ENCODE data around the gene ATXN10.

ATXN10 gene

GRCh38 chr22:45880091-45880715, 208.6 kb downstream of the ATXN10 start:
- no peak for DNase-seq

- DNase-seq: no peak
Observed at GRCh38 chr22:45880716-45881523, 209.3 kb downstream of the ATXN10 start.

GRCh38 chr22:45881524-45881875, 209.9 kb downstream of the ATXN10 start:
- DNase-seq: no peak

DNA sequence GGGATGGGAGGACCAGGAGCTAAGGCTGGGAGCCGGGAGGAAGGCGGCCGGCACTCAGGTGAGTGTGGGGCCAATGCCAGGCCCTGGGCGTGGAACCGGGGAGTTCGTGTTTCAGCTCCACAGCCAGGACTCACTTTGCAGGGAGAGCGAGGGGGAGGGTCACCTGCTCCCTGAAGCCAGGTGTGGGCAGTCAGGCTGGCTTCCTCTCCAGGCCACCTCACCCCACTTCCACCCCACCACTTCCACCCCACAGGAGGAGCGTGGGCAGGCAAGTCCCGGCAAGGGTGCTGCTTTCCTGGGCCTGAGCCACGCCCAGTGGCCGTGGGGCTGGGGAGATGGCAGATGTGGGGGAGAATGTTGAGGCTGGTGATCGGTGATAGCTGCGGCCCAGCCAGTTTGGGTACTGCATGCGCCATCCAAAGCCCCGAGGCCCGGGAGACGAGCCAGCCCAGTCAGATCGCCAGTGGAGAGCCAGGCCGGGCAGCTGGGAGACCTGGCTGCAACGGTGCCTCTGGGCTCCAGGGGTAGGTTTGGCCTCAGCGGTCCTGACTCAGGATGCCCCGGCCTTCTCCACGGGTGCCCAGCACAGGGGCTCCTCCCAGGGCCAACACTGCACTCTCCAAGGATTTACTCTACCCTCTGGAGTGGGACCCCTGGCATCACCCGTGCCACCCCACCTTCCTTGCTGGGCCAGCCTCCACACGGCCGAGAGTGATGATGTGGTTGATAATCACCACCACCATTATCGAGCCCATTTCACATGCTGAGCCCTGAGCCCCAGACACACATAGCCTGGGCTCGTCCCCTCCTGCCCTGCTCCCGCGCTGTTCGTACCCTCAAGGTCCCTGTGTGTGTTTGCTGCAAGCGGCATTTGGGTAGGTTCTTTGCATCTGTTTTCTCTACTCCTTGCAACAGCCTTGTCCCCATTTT, 211.5 kb downstream of the ATXN10 start:
- DNase-seq: no peak

DNA sequence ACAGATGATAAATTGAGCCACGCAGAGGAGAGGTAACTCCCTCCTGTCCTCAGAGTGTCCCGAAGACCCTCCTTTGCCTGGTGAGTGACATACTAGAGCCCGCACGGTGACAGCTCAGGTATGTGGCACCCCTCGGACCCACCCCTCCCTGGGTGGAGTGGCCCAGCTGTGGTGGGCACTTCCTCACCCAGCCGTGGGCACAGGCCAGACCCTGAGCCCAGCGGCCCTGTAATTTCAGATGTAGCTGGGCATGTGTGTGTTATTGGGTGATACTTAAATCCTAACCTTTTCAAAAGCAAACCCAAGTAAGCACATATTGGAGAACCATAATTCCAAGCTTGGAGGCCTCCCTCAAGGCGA, 212.2 kb downstream of the ATXN10 start:
- DNase-seq: no peak

- no peak for DNase-seq
Observed at GRCh38 chr22:45884201-45885062, 212.8 kb downstream of the ATXN10 start.

DNA sequence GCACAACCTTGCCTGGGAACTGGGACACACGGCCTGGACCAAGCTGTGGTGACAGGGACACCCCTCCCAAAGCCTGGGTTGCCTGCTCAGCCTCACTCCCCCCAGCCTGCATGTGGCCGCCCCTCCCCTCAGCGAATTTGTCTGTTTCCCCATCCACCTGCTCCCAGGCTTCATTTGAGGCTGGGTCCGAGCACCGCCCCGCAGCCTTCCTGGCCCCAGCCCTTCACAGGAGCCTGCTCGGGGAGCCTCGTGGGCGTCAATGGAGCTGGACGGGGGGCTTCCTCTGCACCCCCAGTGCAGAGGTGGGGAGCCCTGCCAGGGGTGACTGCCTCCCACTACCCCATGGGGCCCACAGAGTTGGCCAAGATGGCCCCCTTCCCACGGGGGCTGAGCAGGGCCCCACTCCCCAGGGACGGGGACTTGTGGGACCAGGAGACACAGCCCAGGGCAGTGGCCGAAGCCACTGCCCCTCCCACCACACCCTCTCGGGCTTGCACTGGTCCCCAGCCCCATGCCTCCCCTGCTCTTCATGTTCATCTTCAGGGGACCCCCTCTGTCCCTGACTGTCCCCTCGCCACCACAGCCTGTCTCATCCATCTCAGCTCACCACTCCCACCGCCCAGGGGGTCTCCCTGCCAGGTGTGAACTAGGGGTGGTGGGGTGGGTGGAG, 213.7 kb downstream of the ATXN10 start:
- DNase-seq: no peak

DNA sequence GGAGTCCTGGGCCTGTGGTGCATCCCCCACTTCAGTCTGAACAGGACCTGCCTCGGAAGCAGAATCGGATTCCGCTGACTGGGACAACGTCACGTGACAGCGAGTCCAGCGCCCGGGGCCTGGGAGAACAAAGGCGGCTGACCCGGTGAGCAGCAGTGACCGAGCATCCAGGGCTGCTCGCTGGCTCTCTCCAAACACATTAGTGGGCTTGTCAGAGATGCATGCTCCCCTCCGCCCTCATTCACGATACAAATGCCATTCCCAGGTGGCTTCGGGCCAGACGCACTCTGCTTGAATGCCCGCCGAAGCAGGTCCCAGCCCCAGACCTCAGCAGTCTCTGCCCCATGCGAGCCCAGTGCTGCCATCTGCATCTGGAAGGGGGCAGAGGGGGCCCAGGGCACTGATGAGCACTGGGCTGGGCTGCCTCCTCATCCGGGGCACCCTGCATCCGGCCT, 214.3 kb downstream of the ATXN10 start:
- no peak for DNase-seq

DNA sequence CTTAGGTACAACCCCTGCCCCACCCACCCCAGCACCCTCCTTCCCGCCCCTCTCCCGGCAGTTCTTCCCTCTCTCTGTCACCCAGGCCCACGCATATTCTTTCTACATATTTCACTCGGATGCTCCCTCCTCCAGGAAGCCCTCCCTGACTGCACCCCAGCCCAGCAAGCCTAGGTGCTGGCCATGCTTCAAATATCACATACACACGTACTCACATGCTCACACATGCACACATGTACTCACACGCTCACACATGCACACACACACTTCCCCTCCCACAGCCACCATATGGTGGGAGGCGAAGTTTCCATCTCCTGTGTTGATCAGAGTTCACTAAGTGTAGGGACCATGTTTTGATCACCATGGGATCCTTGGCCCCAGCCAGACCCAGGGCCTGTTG, 214.9 kb downstream of the ATXN10 start:
- DNase-seq: no peak

GRCh38 chr22:45887202-45888131, 215.8 kb downstream of the ATXN10 start:
- no peak for DNase-seq

GRCh38 chr22:45888221-45889092, 216.8 kb downstream of the ATXN10 start:
- DNase-seq: no peak

GRCh38 chr22:45889093-45889538, 217.5 kb downstream of the ATXN10 start:
- no peak for DNase-seq

- DNase-seq: peak; percentile 19
Observed at GRCh38 chr22:45889539-45890350, 218.1 kb downstream of the ATXN10 start.

GRCh38 chr22:45890351-45890635, 218.7 kb downstream of the ATXN10 start:
- DNase-seq: no peak

DNA sequence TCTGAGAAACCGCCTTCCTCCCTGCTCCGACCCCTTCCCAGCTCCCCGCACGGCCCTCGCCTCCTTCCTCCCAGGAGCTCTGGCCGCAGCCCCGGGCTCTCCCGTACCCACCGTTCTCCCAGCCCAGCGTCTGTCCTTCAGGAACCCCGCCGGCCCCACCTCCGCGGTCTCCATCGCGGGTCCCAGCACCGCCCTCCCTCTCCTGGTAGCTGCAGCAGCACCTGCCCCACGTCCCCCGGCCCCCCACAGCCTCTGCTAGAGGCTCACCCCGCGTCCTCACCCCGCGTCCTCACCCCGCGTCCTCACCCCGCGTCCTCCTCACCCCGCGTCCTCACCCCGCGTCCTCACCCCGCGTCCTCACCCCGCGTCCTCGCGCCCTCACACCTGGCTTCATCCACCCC, 219.4 kb downstream of the ATXN10 start:
- no peak for DNase-seq

- DNase-seq: no peak
Observed at GRCh38 chr22:45891471-45891995, 219.9 kb downstream of the ATXN10 start.

DNA sequence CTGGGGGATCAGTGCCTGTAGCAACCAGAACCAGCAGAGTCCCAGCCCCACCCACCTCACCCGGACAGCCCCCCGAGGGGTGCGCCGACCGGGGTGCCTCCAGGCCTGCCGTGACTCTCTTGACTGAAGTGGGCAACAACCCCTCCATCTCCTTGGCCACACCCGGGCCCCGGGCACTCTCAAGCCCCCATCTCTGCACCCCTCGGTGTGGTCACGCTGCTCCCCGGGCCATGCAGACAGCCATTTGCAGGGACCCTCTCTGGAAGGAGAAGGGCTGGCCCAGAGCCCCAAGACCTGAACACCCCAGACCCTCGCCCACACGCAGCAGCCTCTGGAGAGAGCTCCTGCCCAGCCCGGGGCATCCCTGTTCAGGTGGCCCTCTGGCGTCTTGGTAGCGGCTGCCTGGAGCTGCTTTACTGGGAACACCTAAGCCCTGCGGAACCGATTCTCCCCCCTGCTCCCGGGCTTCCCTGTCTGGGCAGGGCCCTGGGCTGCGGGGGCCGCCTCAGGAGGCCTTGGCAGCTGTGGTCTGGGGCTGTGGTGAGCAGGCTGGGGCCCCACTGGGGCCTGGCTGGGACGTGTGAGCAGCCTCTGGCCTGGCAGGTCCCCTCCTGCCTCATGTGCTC, 220.5 kb downstream of the ATXN10 start:
- DNase-seq: no peak

Data from fibroblast of skin of scalp (primary cell).